ENCODE results near the gene SAG. TPM values are rescaled to one million over a fixed set of nuclear protein-coding genes. Genes with fewer than 3 reads are reported as not detected.

SAG gene
- total RNA-seq, 1 donor from 2014 or later, result 0.04 TPM

DNA sequence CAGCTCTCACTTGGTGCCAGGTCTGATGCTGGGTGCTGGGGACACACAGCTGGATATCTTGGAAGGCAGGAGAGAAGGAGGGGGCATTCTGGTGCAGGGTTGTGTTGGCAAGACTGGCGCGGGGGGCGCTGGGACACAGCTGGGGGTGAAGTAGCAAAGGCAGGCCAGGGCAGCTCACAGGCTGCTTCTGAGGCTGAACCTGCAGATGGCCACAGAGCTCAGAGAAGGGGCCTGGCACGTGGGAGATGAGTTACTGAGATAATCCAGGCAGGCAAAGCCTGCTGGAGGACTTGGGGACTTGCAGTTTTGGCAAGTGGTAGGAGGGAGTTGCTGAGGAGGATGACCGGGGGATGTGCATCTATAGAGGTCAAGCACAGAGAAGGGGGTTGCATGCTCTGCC, 30.4 kb downstream of the SAG start:
- CTCF ChIA-PET, result no interaction called here
- no peaks in the 10 kb centered on the region for H3K27me3 Mint-ChIP-seq
- no peak for ATAC-seq (ENCODE audit: low read depth)
- H3K36me3 Mint-ChIP-seq (ENCODE audit: low read depth), result no peaks in the 10 kb centered on the region
- POLR2A ChIA-PET, result interaction anchor here (1.0 to 3.1 kb wide), 5 partner anchors 12 to 81 kb away, joined by 4 to 17 read pairs (median 5); no protein-coding TSS in a partner anchor
- no peak for DNase-seq
- intact Hi-C loops (cut with micrococcal nuclease), result no loop called here
- H3K4me1 Mint-ChIP-seq, result peaks cover 77% of the 10 kb centered on the region
- peak overlapping the region; percentile 18 for H3K27ac Mint-ChIP-seq
- peak overlapping the region; percentile 44 for H3K4me3 Mint-ChIP-seq
- TF ChIP-seq, protein P1, sequence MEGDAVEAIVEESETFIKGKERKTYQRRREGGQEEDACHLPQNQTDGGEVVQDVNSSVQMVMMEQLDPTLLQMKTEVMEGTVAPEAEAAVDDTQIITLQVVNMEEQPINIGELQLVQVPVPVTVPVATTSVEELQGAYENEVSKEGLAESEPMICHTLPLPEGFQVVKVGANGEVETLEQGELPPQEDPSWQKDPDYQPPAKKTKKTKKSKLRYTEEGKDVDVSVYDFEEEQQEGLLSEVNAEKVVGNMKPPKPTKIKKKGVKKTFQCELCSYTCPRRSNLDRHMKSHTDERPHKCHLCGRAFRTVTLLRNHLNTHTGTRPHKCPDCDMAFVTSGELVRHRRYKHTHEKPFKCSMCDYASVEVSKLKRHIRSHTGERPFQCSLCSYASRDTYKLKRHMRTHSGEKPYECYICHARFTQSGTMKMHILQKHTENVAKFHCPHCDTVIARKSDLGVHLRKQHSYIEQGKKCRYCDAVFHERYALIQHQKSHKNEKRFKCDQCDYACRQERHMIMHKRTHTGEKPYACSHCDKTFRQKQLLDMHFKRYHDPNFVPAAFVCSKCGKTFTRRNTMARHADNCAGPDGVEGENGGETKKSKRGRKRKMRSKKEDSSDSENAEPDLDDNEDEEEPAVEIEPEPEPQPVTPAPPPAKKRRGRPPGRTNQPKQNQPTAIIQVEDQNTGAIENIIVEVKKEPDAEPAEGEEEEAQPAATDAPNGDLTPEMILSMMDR (IDR thresholded peaks at IDR 0.05), result no peak
- no peaks in the 10 kb centered on the region for H3K9me3 Mint-ChIP-seq

DNA sequence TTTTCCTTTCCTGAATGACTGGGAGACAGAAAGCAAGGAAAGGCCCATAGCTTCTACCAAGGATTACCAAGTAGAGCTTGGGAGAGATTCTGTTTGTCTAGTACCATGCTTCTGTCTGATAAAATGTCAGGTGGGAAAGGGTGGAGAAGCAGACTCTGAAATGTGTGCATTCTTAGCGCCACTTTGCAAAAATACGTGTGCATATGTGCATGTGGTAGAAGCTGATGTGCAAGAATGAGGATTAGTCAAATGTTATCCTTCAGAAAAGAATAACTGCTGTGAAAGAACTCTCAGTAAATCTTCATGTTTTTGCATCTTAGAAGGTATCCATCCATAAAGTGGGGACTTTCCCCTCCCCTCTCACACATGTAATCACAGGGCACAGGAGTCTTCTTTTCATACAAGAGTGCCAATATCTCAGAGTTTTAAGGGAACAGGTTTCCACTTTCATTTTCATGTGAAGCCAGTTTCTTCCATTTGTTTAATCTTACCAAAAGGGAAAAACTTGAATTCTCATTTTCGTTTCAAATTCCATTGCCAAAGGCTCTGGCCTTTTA, 31.3 kb downstream of the SAG start:
- Mint-ChIP-seq H3K4me1 (peaks cover 74% of the 10 kb centered on the region), H3K27me3 (no peaks in the 10 kb centered on the region), H3K36me3 (ENCODE audit: low read depth) (no peaks in the 10 kb centered on the region), H3K9me3 (no peaks in the 10 kb centered on the region), H3K4me3 (peak overlapping the region; percentile 32), H3K27ac (peak overlapping the region; percentile 35)
- intact Hi-C loops (cut with micrococcal nuclease), result loop anchor here (1.0 kb wide), 2 partner anchors 8 to 10 kb away; no protein-coding TSS in a partner anchor
- CTCF ChIA-PET, result no interaction called here
- DNase-seq (no peak), ATAC-seq (ENCODE audit: low read depth) (peak; percentile 90)
- TF ChIP-seq, protein P1 (IDR thresholded peaks at IDR 0.05), result no peak
- POLR2A ChIA-PET, result interaction anchor here (1.3 to 3.1 kb wide), 3 partner anchors 11 to 15 kb away, joined by 5 to 17 read pairs (median 11); no protein-coding TSS in a partner anchor

DNA sequence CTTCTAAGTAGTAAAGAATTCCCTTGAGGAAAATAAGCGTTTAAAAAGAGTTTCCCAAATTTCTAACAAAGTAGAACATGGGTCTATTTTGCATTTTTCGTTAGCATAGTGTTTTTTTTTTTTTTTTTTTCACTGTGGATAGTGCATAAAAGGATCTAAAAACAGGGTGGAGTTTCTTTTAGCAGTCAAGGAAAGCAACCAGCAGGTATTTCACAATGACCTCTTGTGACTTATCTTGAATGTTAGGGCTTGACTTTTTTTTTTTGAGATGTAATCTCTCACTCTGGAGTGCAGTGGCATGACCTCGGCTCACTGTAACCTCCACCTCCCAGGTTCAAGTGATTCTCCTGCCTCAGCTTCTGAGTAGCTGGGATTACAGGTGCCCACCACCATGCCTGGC, 31.8 kb downstream of the SAG start:
- no peaks in the 10 kb centered on the region for H3K27me3 Mint-ChIP-seq
- peak overlapping the region; percentile 28 for H3K4me3 Mint-ChIP-seq
- H3K9me3 Mint-ChIP-seq, result no peaks in the 10 kb centered on the region
- TF ChIP-seq, protein P1 (IDR thresholded peaks at IDR 0.05), result no peak
- H3K4me1 Mint-ChIP-seq, result peaks cover 69% of the 10 kb centered on the region
- ATAC-seq (ENCODE audit: low read depth) (peak; percentile 19), DNase-seq (no peak)
- H3K36me3 Mint-ChIP-seq (ENCODE audit: low read depth), result no peaks in the 10 kb centered on the region
- peak overlapping the region; percentile 35 for H3K27ac Mint-ChIP-seq
- ChIA-PET CTCF (no interaction called here), POLR2A (interaction anchor here (1.3 to 3.1 kb wide), 4 partner anchors 8 to 14 kb away, joined by 5 to 17 read pairs (median 8); no protein-coding TSS in a partner anchor)
- intact Hi-C loops (cut with micrococcal nuclease), result loop anchor here (1.0 kb wide), 2 partner anchors 8 to 10 kb away; no protein-coding TSS in a partner anchor

DNA sequence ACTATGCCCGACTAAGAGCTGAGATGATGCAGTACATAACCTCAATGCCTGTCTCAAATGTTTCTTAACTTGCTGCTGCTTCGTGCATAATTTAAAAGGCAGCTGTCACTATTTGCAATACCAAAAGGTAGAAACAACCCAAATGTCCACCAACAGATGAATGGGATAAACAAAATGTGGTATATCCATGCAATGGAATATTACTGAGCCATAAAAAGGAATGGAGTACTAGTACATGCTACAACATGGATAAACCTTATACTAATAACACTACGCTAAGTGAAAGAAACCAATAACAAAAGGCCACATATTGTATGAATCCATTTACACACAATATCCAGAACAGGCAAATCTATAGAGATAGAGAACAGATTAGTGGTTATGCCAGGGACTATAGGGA, 33.7 kb downstream of the SAG start:
- ATAC-seq (ENCODE audit: low read depth) (no peak), DNase-seq (no peak)
- intact Hi-C loops (cut with micrococcal nuclease), result no loop called here
- POLR2A ChIA-PET, result interaction anchor here (1.5 to 1.7 kb wide), 2 partner anchors 10 kb away, joined by 6 to 7 read pairs; no protein-coding TSS in a partner anchor
- no peaks in the 10 kb centered on the region for H3K27me3 Mint-ChIP-seq
- TF ChIP-seq, protein P1 (IDR thresholded peaks at IDR 0.05), result no peak
- H3K36me3 Mint-ChIP-seq (ENCODE audit: low read depth), result no peaks in the 10 kb centered on the region
- no peak overlapping the region for H3K27ac Mint-ChIP-seq
- H3K4me1 Mint-ChIP-seq, result peaks cover 52% of the 10 kb centered on the region
- CTCF ChIA-PET, result no interaction called here
- no peak overlapping the region for H3K4me3 Mint-ChIP-seq
- H3K9me3 Mint-ChIP-seq, result no peaks in the 10 kb centered on the region

DNA sequence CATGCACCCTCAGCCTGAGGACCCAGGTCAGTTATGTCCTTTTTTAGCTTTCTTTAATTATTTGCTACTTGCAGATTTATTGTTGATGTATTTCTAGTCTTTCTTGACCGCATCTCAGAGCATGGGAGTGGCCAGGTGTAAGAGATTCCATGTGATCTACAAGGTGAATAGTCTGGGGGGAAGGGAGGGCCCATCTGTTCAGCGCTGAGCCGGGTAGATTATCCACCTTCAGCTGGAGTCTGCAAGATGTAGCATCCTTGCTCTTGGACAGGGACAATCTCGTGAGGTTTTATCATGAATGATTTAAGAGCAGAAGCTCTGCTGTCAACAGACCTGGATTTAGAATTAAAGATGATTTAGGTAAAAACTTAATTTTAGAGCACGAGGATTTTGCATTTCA, 34.7 kb downstream of the SAG start:
- Mint-ChIP-seq H3K4me3 (no peak overlapping the region), H3K36me3 (ENCODE audit: low read depth) (no peaks in the 10 kb centered on the region), H3K4me1 (peaks cover 52% of the 10 kb centered on the region), H3K27me3 (no peaks in the 10 kb centered on the region), H3K27ac (no peak overlapping the region), H3K9me3 (no peaks in the 10 kb centered on the region)
- no peak for ATAC-seq (ENCODE audit: low read depth)
- TF ChIP-seq, protein P1 (IDR thresholded peaks at IDR 0.05), result no peak
- DNase-seq, result peak; percentile 2
- ChIA-PET POLR2A (interaction anchor here (1.5 to 1.8 kb wide), 2 partner anchors 11 to 12 kb away, joined by 7 to 12 read pairs; partner anchors contain the start of gene DGKD), CTCF (interaction anchor here (1.2 kb wide), 1 partner anchor 43 kb away, joined by 4 read pairs; no protein-coding TSS in a partner anchor)
- intact Hi-C loops (cut with micrococcal nuclease), result no loop called here
